Hepatocyte (in vitro differentiated cells): ENCODE data around the gene IL10. TPM values are rescaled to one million over a fixed set of nuclear protein-coding genes. Genes with fewer than 3 reads are reported as not detected.

Experiments
- DNase-seq: peaks from one replicate; pipeline ENCODE4 v3.0.0-alpha.2; 2016; ENCODE audit warnings: low spot score
- H2AFZ ChIP-seq: fragments of 200-600 bp; sonication (generic); 2 replicates; pipeline ENCODE4 v1.6.0; 2016; ENCODE audit warnings: antibody characterized with exemption, mild to moderate bottlenecking
- H3K27ac ChIP-seq: fragments of 200-600 bp; sonication (generic); 2 replicates; pipeline ENCODE4 v1.5.1; 2016; ENCODE audit warnings: mild to moderate bottlenecking
- H3K27me3 ChIP-seq: fragments of 200-600 bp; sonication (generic); 2 replicates; pipeline ENCODE4 v1.6.1; 2016
- H3K36me3 ChIP-seq: fragments of 200-600 bp; sonication (generic); replicated peaks from 2 replicates; pipeline ENCODE4 v1.5.1; 2016; ENCODE audit warnings: low read depth; ENCODE audit not compliant: insufficient read depth
- H3K4me1 ChIP-seq: fragments of 200-600 bp; sonication (generic); 2 replicates; pipeline ENCODE4 v1.5.1; 2016; ENCODE audit warnings: mild to moderate bottlenecking, moderate library complexity; ENCODE audit not compliant: insufficient read depth
- H3K4me2 ChIP-seq: fragments of 200-600 bp; sonication (generic); 2 replicates; pipeline ENCODE4 v1.6.0; 2016
- H3K4me3 ChIP-seq: fragments of 200-600 bp; sonication (generic); 2 replicates; pipeline ENCODE4 v1.5.1; 2016; ENCODE audit warnings: mild to moderate bottlenecking
- H3K79me2 ChIP-seq: fragments of 200-600 bp; sonication (generic); 2 replicates; pipeline ENCODE4 v1.6.0; 2017; ENCODE audit warnings: mild to moderate bottlenecking
- H3K9me2 ChIP-seq: fragments of 200-600 bp; sonication (generic); replicated peaks from 2 replicates; pipeline ENCODE4 v1.6.0; 2017; ENCODE audit warnings: mild to moderate bottlenecking; ENCODE audit not compliant: insufficient read depth
- H3K9me3 ChIP-seq: fragments of 200-600 bp; sonication (generic); 2 replicates; pipeline ENCODE4 v1.5.1; 2016; ENCODE audit warnings: low read depth, mild to moderate bottlenecking
- H4K20me1 ChIP-seq: fragments of 200-600 bp; sonication (generic); 2 replicates; pipeline ENCODE4 v1.6.0; 2016; ENCODE audit warnings: mild to moderate bottlenecking; ENCODE audit not compliant: insufficient read depth, poor library complexity, severe bottlenecking
- EZH2 ChIP-seq: fragments of 200-600 bp; sonication (generic); IDR thresholded peaks from 2 replicates; pipeline ENCODE4 v1.6.1; 2016; ENCODE audit warnings: antibody characterized with exemption, mild to moderate bottlenecking, borderline replicate concordance
- EZH2phosphoT487 ChIP-seq: fragments of 200-600 bp; sonication (generic); IDR thresholded peaks from one replicate; pipeline ENCODE4 v1.6.1; 2018; ENCODE audit warnings: antibody characterized with exemption, mild to moderate bottlenecking, low read depth, moderate library complexity; ENCODE audit not compliant: unreplicated experiment, severe bottlenecking
- WGBS: methylation state at CpG from one replicate; pipeline ENCODE4 v1.1.6; 2016; ENCODE audit warnings: low lambda C conversion rate; ENCODE audit errors: missing lambda C conversion rate; 5-methylcytosine and 5-hydroxymethylcytosine counted together
- polyA plus RNA-seq: library from polyadenylated mRNA; unstranded; fragments of >200 nt; fragmentation: Nextera tagmentation; extraction: Ambion mirVana; gene quantifications from 2 replicates; pipeline ENCODE4 v1.2.1, GENCODE V29; 2016
- total RNA-seq: library from RNA; depleted of rRNA; stranded (reverse); fragments of >200 nt; gene quantifications from 2 replicates; pipeline ENCODE4 v1.2.3, GENCODE V29; 2014
- TF ChIP-seq, protein P1 (sequence below): fragments of 200-600 bp; sonication (generic); IDR thresholded peaks from 2 replicates; pipeline ENCODE4 v1.5.1; 2016; ENCODE audit warnings: antibody characterized with exemption, mild to moderate bottlenecking; ENCODE audit not compliant: poor library complexity

Gene IL10
- total and polyA plus RNA-seq, 2 experiments from 2014 or later, result 0.50 TPM; not detected in 1

DNA sequence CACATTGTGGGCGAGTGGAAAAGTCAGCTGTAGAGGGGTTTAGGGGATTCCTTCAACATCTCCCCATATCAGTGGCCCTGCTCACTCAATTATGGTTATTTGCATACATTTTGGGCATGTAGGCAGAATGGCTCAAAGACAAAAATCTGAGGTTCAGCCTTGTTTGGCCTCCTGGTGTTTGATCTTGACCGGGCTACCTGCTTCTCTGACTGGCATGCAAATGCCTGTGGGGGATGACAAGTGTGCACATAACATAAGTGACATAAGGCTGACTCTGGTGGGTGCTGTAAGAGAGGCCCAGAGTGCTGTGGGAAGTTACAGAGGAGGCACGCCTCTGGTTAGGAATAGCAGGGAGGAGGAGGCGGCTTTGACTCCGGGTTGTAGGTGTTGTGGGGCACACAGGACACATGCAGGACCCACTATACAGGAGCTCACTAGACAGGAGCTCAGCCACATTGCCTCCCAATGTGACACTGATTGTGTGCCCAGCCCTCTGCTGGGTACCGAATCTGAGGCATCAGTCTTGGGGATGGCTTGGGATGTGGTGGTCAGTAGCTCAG is 31.1 kb downstream of the IL10 start:
- Histone ChIP-seq H3K4me1 (no peaks in the 10 kb centered on the region), H3K4me3 (no peak overlapping the region), H3K79me2 (no peaks in the 10 kb centered on the region), H2AFZ (no peak overlapping the region), H3K9me3 (no peaks in the 10 kb centered on the region), H3K27me3 (no peaks in the 10 kb centered on the region), H3K36me3 (no peaks in the 10 kb centered on the region), H3K9me2 (no peaks in the 10 kb centered on the region), H4K20me1 (no peaks in the 10 kb centered on the region), H3K4me2 (no peak overlapping the region), H3K27ac (no peak overlapping the region)
- TF ChIP-seq EZH2 (no peak), EZH2phosphoT487 (no peak)
- TF ChIP-seq, protein P1, sequence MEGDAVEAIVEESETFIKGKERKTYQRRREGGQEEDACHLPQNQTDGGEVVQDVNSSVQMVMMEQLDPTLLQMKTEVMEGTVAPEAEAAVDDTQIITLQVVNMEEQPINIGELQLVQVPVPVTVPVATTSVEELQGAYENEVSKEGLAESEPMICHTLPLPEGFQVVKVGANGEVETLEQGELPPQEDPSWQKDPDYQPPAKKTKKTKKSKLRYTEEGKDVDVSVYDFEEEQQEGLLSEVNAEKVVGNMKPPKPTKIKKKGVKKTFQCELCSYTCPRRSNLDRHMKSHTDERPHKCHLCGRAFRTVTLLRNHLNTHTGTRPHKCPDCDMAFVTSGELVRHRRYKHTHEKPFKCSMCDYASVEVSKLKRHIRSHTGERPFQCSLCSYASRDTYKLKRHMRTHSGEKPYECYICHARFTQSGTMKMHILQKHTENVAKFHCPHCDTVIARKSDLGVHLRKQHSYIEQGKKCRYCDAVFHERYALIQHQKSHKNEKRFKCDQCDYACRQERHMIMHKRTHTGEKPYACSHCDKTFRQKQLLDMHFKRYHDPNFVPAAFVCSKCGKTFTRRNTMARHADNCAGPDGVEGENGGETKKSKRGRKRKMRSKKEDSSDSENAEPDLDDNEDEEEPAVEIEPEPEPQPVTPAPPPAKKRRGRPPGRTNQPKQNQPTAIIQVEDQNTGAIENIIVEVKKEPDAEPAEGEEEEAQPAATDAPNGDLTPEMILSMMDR, result no peak
- no peak for DNase-seq
- WGBS, result 91% methylated on average over 6 of the region's 6 CpGs

DNA sequence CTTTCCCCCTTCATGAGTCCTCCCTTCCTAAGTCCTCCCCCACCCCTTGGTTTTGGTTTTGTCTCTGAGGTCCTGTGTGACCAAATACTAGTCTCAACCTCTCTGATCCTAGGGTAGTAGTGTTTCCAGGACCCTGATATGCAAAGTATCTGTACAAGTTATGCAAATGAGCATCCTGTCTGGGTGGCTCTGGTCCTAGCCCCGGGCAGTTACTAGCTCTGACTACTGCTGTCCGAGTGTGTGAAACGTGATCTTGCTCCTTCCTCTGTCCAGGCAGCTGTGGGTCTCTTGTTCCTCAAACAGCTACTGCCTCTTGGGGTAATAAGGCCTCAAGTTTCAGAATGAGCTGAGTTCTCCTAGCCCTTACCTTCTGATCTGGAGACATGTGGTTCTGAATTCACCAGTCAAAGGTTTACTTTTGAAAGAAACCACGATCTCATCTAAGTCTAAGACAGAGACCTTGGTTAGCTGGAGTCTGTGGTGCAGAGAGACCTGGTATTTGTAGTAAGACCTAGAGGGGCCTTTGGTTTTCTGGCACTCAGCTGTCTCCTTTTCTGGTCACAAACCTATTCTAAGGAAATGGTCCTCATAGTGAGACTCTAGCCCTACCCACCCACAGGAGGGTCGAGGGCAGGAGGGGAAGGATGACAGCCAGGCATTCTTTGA is 32.8 kb downstream of the IL10 start:
- Histone ChIP-seq H4K20me1 (no peaks in the 10 kb centered on the region), H3K27ac (no peak overlapping the region), H3K9me3 (no peaks in the 10 kb centered on the region), H3K79me2 (no peaks in the 10 kb centered on the region), H3K4me1 (no peaks in the 10 kb centered on the region), H3K9me2 (no peaks in the 10 kb centered on the region), H3K4me2 (no peak overlapping the region), H2AFZ (no peak overlapping the region), H3K36me3 (no peaks in the 10 kb centered on the region), H3K27me3 (no peaks in the 10 kb centered on the region), H3K4me3 (no peak overlapping the region)
- 50% methylated on average over 5 of the region's 5 CpGs for WGBS
- TF ChIP-seq EZH2 (no peak), EZH2phosphoT487 (no peak)
- TF ChIP-seq, protein P1, result no peak
- DNase-seq, result no peak

DNA sequence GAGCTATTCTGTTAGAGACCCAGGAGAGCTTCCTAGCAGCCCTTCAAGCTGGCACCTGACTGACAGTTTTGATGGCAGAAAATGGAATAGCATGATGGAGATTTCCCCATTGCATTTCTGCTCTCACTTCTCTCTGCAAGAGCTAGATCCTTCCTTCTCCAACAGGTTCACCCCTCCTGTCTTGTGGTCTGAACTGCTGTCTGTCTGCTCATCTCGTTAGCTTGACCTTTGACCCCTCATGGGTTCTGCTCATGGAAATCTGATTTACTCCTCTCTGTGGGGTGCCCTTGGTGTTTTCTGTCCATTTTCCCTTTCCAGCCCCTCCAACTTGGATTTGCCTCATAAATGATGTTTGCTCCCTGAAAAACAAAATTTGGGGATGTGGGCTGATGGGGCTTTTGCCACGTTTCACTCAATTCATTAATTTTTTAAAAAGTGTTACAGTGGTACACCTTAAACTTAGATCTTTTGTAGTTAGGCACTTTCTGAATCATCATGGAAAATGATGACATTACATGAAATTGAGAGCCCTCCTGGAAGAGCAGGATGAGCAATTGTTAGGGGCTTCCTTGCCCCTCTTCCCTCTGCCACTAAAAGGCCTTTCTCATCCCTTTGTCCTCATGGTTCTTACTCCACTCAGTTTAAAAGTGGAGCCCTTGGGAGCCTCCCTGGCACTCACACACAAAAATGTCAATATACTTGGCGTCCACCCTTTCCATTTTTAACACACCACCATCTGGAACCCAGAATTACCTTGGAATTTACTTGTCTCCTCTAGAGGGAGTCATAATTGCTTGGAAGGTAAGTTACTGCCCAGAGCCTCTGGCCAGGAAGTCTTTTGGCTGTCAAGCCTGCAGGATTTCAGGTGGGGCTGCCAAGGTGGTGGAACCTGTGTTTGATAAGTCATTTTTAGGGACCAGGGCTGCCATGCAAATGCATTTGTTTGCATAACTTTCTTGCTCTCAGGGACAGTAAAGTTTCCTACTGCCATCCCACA is 33.6 kb downstream of the IL10 start:
- Histone ChIP-seq H3K4me2 (no peak overlapping the region), H3K4me3 (no peak overlapping the region), H3K9me3 (no peaks in the 10 kb centered on the region), H3K9me2 (no peaks in the 10 kb centered on the region), H3K27me3 (no peaks in the 10 kb centered on the region), H3K4me1 (no peaks in the 10 kb centered on the region), H3K79me2 (no peaks in the 10 kb centered on the region), H3K27ac (no peak overlapping the region), H4K20me1 (no peaks in the 10 kb centered on the region), H3K36me3 (no peaks in the 10 kb centered on the region), H2AFZ (no peak overlapping the region)
- no peak for TF ChIP-seq EZH2
- TF ChIP-seq, protein P1, result peak; percentile 32
- no peak for DNase-seq
- WGBS, result 59% methylated on average over 3 of the region's 3 CpGs
